Activated CD8-positive, alpha-beta memory T cell treated with anti-CD3 and anti-CD28 coated beads, Interleukin-2, amount 50 U/mL, for 1 hour (primary cell): ENCODE data around the gene GPR108.
"Not testable (repeated sequence)": the region's sequence is repeated elsewhere in the genome, so short reads cannot be mapped to it uniquely, and the experiment has no call there.

Source experiments
- DNase-seq: peaks from one replicate; pipeline ENCODE4 v3.0.0-alpha.2; 2020; ENCODE audit errors: extremely low read depth

Gene GPR108

DNA sequence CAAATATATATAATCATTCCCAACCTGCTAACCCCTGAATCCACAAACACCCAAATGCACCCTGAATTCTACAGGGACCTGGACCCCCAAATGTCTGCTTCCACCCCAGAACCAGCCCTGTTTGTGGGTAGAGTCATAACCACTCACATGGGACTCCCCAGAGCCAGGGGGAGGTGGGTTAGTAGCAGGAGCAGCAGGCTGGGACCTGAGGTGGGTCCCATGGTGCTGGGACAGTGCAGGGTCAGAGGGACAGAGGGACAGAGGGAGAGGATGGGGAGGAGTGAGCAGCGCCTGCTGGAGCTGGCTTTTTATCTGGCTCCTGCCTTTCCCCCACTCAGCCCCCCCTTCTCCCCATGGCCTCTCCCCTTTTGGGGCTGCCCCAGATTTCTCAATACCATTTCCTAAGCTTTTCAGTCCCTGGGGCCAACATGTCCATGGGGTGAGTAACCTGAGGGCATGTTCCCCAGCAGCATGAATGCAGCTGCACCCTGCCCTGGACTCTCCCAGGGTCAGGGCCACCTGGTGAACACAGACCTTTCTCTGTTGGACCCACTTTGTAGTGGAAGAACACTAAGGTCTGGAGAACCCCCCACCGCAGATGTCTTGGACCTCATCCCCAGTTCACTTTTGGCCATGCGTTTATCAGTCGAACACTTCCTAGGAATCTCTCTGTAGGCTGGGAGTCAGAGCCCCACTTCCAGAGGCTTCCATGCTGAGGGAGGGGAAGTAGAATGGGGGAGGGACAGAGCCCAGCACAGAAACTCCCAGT is 16.8 kb downstream of the GPR108 start, which contains the start of gene C3:
C3 (minus strand) TSS at position 282 of the 769 bp plus-strand sequence; CDS start at position 221, 61 bp downstream.
- DNase-seq: no peak

DNA sequence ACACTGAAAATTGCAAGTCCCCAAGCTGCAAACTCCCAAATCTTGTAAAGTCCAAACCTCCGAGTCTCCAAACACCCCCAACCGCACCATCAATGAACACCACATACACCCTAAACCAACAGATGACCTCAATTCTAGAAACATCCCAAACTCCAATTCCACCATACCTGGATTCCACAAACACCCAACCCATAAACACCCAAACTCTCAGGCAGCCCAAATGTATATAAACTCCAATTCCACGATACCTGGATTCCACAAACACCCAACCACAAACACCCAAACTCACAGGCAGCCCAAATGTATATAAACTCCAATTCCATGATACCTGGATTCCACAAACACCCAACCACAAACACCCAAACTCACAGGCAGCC is 17.4 kb downstream of the GPR108 start:
- no peak for DNase-seq

DNA sequence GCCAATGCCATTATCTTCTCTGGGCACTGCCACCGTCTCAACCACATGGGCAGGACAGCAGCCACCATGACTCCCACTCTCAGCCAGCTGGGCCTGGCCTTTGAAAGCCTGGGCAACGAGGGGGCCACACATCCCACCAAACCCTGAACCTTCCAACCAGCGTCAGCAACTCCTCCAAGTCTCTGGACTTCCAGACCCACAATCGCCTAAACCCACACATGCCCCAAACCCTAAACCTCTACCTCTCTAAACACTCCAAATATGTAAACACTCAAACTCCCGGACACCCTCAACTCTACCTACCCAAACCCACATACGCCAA is 17.9 kb downstream of the GPR108 start:
- DNase-seq: no peak

DNA sequence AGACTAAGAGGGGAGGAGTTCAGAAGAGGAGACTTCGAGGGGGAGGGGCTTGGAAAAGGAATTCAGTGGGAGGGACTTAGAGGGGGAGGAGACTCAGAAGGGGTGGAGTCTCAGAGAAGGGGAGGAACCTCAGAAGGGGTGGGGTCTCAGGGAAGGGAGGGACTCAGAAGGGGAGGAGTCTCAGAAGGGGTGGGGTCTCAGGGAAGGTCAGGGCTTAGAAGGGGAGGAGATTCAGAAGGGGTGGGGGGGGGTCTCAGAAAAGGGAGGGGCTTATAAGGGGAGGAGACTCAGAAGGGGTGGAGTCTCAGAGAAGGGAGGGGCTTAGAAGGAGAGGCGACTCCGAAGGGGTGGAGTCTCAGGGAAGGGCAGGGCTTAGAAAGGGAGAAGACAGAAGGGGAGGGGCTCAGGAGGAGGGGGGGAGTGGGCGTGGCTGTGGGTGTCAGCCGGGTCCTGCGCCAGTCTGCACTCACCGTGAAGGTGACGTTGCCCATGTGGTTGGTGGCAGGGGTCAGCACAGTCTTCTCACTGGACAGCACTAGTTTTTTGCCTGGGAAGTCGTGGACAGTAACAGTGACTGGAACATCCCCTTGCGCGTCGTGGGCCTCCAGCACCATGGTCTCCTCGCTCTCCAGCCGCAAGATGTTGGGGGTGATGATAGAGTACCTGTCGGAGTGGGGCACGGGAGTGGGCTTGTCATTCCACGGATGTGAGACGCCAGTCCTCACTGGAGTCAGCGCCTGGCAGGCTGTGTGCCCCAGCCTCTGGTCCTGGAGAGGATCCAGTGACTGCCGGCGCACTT is 18.4 kb downstream of the GPR108 start:
- no peak for DNase-seq

DNA sequence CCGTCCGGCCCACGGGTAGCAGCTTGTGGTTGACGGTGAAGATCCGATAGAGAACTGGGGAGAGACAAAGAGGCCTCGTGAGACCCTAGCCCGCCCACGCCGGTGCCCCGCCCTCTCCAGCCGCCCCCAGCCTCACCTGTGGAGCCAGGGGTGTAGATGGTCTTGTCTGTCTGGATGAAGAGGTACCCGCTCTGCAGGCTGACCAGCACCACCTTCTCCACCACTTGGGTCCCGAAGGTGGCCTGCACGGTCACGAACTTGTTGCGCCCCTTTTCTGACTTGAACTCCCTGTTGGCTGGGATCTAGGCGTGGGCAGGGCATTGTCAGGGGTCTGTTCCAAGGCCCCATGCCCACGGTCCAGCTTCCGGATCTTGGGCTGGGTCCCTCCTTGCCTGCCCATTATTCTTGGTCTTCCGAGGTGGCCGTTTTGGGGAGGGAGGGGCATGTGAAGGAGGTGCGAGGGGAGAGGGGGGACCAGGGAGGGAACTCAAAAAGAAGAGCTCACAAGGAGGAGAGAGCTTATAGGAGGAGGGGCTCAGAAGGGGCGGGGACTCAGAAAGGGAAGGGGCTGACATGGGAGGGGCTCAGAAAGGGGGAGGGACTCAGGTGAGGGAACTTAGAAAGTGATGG is 19.2 kb downstream of the GPR108 start:
- DNase-seq: no peak

DNA sequence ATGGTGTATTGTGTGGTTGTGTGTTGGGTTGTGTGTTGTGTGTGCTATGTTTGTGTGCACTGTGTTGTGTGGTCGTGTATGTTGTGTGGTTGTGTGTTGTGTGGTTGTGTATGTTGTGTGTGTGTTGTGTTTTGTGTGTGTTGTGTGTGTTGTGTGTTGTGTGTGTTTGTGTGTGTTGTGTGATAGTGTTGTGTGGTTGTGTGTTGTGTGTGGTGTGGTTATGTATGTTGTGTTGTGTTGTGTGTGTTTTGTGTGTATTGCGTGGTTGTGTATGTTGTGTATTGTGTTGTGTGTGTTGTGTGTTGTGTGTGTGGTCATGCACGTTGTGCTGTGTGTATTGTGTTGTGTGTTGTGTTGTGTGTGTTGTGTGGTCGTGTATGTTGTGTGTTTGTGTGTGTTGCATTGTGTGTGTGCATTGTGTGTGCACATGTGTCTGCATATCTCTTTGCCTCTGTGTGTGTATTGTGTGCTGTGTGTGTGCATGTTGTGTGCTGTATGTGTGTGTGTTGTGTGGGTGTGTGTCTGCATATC is 19.9 kb downstream of the GPR108 start:
- DNase-seq: no peak

DNA sequence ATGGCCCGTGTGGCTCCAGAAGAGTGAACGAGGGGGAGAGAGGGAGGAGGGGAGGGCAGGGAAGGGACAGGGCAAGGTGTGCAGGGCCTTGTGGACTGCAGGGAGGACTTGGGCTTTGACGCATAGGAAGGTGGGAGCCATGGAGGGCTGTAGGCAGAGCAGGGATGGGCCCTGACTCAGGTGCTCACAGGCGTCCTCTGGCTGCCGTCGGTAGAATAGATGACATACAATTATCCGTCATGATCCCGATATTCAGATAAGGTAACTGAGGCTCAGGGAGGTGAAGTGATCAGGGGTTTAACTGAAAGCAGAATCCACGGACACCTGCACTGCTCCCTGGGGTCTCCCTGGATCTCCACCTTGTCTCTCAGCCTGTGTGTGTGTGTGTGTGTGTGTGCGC is 20.3 kb downstream of the GPR108 start:
- DNase-seq: no peak

DNA sequence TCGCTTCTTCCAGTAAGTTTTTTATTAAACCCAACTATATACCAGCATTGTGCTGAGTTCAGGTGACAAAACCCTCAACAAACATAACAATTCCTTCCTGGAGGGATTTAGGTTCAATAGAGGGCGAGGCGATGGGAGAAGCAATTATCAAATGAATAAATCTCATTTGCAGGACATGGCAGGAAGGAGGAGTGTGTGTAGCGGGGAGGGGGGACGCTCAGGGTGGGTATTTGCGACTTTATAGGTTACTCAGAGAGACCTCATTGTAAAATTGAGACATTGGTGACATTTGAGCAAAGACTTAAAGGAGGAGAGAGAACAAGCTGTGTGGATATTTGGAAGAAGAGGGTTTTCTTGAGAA is 20.8 kb downstream of the GPR108 start:
- DNase-seq: no peak

DNA sequence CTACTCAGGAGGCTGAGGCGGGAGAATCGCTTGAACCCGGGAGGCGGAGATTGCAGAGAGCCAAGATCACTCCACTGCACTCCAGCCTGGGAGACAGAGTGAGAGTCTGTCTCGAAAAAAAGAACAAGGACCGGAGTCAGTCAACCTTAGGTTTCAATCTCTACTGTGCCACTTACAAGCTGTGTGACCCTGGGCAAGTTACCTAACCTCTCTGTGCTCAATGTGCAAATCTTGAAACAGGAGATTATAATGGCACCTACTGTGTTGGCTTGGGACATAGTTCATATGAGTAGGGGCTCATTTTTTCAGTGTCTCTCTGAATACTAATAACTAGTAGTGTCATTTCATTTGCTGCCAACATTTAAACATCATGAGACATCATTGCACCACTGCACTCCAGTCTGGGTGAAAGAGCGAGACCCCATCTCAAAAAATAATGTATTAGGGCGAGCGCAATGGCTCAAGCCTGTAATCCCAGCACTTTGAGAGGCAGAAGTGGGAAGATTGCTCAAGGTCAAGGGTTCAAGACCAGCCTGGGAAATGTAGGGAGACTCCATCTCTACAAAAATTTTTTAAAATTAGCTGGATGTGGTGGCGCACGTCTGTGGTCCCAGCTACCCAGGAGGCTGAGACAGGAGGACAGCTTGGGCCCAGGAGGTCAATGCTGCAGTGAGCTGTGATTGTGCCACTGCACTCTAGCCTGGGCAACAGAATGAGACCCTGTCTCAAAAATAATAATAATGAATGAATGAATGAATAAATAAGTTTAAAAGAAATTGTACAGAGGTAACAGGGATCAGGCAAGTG is 22.4 kb downstream of the GPR108 start:
- no peak for DNase-seq

DNA sequence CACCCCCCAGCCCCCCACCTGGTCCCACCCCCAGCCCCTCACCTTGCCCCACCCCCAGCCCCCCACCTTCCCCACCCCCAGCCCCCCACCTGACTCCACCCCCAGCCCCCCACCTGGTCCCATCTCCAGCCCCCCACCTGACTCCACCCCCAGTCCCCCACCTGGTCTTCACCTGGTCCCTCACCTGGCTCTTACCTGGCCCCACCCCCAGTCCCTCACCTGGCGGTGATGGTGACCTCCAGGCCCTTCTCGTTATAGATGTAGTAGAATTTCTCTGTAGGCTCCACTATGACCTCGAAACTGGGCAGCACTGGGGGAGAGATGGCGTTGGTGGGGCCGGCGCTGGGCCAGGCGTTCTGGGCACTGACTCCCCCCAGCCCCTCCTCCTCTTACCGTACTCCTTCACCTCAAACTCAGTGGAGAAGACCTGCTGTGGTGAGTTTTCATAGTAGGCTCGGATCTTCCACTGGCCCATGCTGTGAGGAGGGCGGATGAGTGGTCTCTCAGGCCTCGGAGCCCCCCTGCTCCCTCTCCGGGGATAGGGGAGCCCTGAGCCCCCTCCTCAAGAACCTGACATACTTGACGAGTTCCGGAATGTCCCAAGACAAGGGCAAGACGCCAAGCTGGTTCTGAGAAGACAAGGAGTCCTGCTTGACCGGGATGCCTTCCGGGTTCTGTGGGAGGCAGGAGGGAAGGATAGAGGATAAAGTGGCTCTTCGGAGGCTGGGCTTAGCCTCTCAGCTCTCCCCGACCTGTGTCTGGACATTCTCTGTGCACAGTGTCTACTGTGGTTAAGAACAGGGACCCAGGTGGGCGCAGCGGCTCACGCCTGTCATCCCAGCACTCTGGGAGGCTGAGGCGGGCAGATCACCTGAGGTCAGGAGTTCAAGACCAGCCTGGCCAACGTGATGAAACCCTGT is 23.3 kb downstream of the GPR108 start:
- no peak for DNase-seq

DNA sequence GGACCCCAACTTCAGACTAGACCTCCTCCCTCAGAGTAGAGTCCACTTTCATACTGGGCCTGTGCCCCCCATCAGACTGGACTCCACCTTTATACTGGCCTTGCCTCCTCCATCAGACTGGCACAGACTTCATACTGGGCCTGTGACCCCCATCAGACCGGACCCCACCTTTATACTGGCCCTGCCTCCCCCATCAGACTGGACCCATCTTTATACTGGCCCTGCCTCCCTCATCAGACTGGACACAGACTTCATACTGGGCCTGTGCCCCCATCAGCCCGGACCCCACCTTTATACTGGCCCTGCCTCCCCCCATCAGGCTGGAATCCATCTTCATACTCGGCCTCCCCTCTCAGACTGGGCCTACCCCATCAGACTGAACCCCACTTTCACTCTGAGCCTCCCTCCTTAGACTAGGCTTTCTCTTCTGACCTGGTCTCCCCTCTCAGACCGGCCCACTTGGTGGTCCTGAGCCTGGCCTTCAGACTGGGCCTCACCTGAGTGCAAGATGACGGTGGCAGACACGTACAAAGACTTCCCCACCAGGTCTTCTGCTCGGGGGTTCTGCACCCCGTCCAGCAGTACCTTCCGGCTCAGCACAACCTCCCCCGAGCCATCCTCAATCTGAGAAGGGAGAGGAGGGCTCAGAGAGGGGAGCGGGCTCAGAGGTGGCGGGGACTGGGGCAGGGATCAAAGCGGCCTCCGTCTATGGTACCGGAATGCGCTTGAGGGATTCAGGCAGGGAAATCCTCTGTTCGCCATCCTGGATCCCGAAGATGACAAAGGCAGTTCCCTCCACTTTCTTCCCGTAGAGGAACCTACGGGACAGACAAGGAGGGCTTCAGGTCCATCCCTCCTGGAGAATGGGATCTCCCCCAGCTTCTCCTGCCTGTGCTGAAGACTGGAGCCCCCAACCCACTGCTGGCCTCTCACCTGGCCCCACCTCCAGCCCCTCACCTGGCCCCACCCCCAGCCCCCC is 24.4 kb downstream of the GPR108 start:
- DNase-seq: no peak

DNA sequence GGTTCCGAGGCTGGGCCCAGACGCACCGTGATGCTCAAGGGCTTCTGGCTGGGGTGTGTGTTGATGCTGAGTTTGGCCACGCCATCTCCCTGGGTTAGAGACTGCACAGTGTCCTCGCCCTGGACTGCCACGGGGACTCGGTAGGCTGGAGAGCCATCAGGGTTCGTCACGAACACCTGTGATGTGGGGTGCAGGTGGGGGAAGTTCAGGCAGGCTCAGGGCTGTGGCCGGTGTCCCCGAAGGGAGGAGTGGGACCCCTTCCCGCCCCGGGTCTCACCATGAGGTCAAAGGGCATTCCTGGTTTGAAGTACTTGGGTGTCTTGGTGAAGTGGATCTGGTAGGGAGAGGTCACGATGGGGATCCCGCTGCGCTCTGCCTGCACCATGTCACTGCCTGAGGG is 25.1 kb downstream of the GPR108 start:
- no peak for DNase-seq

DNA sequence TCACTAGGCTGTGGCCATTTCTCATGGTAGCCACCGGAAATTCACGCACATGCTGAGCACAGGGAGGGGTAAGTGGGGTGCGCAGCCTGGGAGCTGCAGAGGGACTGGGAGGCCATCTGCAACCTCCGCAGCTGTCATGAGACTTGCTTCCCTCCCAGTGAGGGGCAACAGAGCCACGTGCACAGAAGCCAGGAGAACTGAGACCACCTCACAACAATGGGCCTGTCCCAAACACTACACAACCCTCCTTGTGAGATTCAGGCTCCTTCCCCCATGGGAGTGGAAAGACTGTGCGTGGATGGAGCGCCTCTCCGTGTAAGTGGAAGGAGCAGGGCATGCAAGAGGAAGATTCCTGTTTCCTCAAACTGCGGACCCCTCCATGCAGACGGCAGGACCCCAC is 25.8 kb downstream of the GPR108 start:
- DNase-seq: no peak

DNA sequence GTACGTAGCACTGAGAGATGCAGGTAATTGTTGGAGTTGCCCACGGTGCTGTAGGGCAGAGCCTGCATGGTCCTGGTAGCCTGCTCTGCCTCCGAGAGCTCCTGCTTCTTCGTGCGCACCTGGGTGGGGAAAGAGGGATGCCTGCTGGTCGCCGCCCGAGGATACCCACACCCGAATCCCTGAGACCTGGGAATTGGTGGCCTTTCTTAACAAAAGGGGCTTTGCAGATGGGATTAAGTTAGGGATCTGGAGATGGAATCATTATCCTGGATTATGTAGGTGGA is 26.4 kb downstream of the GPR108 start:
- DNase-seq: no peak

DNA sequence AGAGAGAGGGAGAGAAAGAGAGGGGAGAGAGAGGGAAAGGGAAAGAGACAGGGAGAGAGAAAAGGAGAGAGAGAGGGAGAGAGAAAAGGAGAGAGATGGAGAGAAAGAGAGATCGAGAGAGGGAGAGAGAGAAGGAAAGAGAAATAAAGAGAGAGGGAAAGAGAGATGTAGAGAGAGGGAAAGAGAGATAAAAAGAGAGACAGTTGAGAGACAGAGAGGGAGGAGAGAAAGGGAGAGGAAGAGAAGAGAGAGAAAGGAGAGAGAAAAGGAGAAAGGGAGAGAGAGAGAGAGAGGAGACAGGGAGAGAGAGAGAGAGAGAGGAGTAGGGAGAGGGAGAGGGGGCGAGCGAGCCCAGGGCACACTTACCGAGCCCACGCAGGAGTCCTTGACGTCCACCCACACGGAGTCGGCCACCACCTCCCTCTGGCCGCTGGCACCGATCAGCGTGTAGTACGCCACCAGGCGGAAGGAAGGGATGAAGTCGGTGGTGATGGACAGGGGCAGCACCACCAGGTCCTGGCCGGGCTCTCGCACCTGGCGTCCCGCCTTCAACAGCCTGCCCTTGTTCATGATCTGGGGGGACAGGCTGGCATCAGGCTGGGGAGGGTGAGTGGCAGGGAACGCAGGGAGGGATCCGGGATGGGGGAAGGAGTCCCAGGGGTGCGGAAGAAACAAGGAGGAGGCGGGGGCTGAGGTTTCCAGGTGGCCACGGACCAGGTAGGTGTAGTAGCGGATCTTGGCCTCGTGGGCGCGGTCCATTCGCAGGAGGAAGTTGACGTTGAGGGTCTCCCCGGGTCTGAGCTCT is 26.9 kb downstream of the GPR108 start:
- no peak for DNase-seq

DNA sequence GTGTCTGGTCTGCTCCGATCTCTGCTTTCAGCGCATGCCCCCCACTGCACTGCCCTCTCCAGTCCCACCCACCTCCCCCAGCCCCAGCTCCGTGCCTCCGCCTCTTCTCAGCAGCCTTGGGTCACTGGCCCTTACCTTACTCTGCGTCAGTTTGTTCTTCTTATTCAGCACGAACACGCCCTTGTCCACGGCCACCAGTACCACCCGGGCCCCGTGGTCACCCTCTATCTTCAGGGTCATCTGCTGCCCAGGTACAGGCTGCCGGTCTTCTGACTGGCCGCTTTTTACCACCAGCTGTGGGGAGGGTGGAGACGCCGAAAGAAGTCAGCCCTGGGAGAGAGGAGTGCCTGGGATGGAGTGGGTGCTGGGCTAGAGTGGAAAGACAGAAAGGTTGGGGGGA is 27.8 kb downstream of the GPR108 start:
- no peak for DNase-seq

DNA sequence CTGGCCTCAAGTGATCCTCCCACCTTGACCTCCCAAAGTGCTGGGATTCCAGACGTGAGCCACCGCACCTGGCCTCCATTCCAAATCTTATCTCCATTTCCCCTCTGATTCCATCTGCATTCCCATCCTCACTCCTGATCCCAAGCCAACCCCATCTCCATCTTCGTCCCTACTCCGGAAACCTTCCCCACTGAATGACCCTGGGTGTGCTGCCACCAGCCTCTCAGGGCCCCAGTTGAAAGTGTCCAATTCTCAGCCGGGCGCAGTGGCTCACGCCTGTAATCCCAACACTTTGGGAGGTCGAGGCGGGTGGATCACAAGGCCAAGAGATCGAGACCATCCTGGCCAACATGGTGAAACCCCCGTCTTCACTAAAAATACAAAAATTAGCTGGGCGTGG is 28.5 kb downstream of the GPR108 start:
- not testable (repeated sequence) for DNase-seq

DNA sequence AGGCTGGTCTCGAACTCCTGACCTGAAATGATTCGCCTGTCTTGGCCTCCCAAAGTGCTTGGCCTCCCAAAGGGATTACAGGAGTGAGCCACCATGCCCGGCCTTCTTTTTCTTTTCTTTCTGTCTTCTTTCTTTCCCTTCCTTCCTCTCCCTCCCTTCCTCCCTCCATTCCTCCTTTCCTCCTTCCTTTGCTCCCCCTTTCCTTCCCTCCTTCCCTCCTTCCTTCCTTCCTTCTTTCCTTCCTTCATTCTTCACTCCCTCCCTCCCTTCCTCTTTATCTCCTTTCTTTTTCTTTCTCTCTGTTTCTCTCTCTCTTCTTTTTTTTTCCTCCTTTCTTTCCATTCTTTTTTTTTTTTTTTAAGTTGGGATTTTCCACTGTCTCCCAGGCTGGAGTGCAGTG is 29.0 kb downstream of the GPR108 start:
- no peak for DNase-seq

DNA sequence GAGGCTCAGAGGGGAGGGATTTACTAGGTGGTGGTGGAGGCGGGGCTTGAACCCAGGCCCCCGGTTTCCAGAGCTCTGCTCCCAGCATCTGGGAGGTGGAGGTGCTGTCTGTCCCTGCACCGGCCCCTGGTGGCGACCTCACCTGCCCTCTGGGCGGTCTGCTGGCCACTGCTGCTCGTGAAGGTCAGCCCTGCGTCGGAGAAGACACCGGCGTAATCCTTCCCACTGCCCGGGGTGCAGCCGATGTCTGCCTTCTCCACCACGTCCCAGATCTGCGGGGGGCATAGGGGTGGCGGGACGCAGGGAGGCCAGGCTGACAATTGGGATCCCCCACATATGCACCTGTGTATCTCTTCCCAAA is 29.7 kb downstream of the GPR108 start:
- no peak for DNase-seq
